Endothelial cell of hepatic sinusoid (primary cell): ENCODE data around the gene GALNT3.

Experiments
- in situ Hi-C: cut with HindIII; loops from 2 replicates; pipeline ENCODE4 v1.10.0; 2017; ENCODE audit warnings: low sequenced_read_pairs

GALNT3 gene

GRCh38 chr2:165746501-165746900 lies 47.5 kb downstream of the GALNT3 start:
- in situ Hi-C loops = no loop called here

- in situ Hi-C loops = no loop called here
Observed at GRCh38 chr2:165745916-165746315, 48.1 kb downstream of the GALNT3 start.

GRCh38 chr2:165743442-165743841 lies 50.6 kb downstream of the GALNT3 start:
- in situ Hi-C loops = no loop called here

GRCh38 chr2:165725421-165725820 lies 68.6 kb downstream of the GALNT3 start:
- in situ Hi-C loops = no loop called here

- in situ Hi-C loops = no loop called here
Observed at GRCh38 chr2:165720511-165720910, 73.5 kb downstream of the GALNT3 start.

GRCh38 chr2:165718610-165719210 lies 75.3 kb downstream of the GALNT3 start:
- in situ Hi-C loops = no loop called here

GRCh38 chr2:165716091-165716490 lies 78.0 kb downstream of the GALNT3 start:
- in situ Hi-C loops = no loop called here

- in situ Hi-C loops = no loop called here
Observed at GRCh38 chr2:165706960-165707487, 87.0 kb downstream of the GALNT3 start.

- in situ Hi-C loops = no loop called here
Observed at GRCh38 chr2:165701147-165701546, 92.9 kb downstream of the GALNT3 start.

- in situ Hi-C loops = no loop called here
Observed at GRCh38 chr2:165700531-165700930, 93.5 kb downstream of the GALNT3 start.

GRCh38 chr2:165699946-165700345 lies 94.1 kb downstream of the GALNT3 start:
- in situ Hi-C loops = no loop called here

- in situ Hi-C loops = no loop called here
Observed at GRCh38 chr2:165698444-165698884, 95.6 kb downstream of the GALNT3 start.

GRCh38 chr2:165697748-165698443 lies 96.2 kb downstream of the GALNT3 start:
- in situ Hi-C loops = no loop called here
